ENCODE data around the gene TPRN.
A peak's percentile ranks its signal among the peaks of the same experiment; 100 is the strongest.

Gene TPRN

DNA sequence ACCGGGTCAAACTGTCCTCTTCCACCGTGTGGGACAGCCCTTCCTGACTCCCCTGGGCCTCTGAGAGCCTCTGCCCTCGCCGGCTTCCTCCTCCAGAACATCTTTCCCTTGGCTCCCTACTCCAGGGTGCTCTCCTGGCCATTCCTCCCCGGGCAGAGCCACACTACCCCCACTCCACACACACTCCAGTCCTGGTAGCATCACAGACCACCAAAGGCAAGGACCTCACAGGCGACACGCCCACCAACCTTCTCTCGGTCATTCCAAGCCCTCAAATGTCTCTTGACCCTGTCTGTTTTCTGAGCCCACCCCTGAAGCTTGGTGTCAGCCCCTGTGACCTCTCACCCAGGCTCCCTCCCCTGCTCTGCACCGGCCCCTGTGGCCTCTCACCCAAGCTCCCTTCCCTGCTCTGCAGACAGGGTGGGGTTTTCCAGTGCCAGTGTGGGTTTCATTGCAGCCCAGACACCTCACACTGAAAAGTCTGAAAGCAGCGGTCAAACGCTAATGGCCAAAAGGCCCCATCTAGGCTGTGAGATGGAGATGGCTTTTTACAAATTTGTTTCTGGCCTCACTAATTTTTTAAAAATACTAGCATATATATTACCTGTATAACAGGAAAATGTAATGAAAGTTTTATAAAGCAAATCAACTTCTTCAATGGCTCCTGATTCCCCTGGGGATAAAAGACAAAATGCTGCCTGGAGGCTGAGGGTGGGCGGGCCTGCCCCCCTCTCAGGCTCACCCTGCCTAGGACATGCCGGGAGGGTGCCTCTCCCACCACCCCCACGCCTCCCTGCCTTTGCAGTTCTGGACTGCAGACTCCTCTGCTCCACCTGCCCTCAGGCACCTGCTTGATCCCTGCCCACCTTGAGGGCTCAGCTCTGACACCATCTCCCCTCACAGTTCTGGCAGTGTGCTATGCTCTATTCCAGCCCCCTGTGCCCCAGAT lies 41.2 kb downstream of the TPRN start:
- no peak for DNase-seq

- no peak for DNase-seq
These were observed 41.9 kb downstream of the TPRN start for GRCh38 chr9:137158625-137159024.

DNA sequence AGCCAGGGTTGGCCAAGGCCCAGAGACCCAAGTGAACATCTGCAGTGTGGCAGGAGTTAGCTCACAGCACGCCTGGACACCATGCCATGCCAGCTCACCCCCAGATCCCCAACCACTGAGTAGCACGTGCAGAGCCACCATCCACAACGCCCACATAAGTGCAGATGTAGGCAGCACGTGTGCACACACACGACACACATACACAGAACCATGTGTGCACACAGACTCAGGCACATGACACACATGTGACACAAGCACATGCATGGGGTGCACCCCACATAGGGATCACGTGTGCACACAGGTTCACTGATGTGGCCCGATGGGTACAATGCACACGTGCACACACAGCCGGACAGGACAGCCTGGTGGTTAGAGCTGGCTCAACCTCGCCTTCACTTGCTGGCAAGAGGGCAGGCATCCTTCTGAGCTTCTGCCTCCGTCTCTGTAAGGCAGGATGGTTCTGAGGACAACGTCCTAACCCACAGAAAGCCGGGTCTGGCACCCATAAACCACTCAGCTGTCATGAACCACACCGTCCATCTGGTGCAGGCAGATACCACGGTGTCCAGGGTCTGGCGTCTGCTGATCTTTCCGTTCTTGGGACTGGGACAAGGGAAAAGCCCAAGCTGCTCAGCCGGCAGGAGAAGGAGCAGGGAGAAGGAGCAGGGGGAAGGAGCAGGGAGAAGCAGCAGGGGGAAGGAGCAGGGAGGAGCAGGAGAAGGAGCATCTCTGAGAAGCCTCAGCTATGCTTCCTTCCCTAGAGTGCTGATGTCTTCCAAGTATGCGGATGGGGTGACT lies 42.7 kb downstream of the TPRN start:
- no peak for DNase-seq

- peak; percentile 66 for DNase-seq
These were observed 43.8 kb downstream of the TPRN start for GRCh38 chr9:137156567-137157375.

GRCh38 chr9:137152844-137153405 lies 47.6 kb downstream of the TPRN start:
- DNase-seq = no peak

DNA sequence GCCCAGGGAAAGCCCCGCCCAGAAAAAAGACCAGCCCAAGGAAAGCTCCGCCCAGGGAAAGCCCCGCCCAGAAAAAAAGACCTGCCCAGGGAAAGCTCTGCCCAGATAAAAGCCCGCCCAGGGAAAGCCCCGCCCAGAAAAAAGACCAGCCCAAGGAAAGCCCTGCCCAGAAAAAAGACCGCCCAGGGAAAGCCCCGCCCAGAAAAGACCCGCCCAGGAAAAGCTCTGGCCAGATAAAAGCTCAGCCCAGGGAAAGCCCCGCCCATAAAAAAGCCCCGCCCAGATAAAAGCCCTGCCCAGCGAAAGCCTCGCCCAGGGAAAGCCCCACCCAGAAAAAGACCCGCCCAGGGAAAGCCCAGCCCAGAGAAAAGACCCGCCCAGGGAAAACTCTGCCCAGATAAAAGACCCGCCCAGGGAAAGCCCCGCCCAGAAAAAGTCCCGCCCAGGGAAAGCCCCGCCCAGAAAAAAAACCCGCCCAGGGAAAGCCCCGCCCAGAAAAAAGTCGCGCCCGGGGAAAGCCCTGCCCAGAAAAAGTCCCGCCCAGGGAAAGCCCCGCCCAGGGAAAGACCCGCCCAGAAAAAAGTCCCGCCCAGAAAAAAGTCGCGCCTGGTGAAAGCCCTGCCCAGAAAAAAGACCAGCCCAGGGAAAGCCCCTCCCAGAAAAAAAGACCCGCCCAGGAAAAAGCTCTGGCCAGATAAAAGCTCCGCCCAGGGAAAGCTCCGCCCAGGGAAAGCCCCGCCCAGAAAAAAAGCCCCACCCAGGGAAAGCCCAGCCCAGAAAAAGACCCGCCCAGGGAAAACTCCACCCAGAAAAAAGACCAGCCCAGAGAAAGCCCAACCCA lies 49.7 kb downstream of the TPRN start:
- DNase-seq = no peak

GRCh38 chr9:137149942-137150616 lies 50.5 kb downstream of the TPRN start:
- no peak for DNase-seq

DNA sequence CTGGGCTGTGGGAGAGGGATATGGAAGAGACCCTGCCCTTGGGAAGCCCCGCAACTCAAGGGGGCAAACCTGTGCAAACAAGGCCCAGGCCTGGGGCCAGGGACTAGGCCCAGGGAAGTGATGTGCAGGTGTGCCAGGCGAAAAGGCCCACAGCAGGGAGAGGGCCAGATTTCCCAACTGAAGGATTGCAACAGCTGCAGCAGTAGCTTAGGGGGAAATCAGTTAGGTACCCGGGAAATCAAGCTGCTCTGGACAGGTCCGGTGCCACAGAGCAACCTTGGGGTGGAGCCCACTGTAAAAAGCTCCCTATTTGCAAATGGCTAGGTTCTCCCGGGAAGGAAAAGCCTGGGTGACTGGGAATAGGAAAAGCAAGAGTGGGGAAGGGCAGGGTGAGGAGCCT lies 51.2 kb downstream of the TPRN start:
- no peak for DNase-seq

DNA sequence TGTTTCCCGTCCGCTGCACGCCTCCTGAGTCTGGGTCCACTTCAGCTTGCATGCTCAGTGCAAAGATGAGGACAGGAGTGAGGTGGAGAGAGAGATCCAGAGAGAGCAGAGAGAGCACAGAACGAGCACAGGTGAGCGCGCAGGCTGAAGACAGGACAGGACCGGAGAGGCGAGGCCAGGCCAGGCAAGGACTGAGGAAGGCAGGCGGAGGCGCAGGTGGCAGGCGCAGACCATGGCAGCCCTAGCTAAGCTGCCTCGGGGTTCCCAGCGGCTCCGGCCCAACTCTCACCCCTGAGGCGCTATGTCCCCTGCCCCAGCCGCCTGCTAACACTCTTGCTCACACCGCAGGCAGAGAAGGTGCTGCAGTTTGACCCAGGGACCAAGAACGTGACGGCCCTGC lies 51.9 kb downstream of the TPRN start:
- no peak for DNase-seq

DNA sequence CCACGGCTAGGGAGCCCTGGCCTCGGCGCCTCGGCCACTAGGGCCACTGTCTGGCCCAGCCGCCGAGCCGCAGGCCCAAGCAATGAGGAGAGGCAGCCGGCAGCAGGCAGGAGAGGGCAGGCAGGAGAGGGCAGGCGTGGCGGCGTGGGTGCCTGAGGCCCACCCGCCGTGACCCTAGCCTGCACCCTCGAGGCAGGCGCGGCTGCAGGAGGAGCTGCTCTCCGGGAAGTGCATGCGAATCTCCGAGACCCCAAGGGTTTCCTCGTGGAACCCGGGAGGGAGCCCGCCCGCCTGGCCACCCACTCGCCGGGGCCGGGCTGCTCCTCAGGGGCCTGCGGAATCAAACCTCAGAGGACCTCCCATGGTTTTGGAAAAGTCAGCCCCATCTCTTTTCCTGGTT lies 52.3 kb downstream of the TPRN start:
- DNase-seq = no peak

GRCh38 chr9:137147793-137148160 lies 52.8 kb downstream of the TPRN start:
- DNase-seq = no peak

GRCh38 chr9:137147091-137147792 lies 53.3 kb downstream of the TPRN start:
- no peak for DNase-seq

DNA sequence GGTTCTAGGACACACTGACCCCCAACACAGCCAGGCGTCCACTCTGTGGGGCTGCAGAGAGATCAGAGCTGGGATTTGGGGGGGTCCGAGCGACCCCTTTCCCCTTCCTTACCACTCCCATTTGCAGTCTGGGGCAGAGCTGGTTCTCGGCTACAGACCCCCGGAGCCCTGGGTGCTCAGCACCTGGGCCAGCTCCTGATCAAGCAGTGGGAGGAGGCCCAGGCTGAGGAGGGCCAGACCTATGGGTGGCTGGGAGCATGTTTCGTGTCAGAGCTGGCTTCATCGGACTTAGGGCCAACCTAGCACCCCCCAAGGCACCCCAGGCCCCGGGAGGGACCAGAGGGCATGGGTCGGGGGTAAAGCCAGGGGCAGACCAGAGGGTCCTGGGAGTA lies 54.0 kb downstream of the TPRN start:
- DNase-seq = no peak

DNA sequence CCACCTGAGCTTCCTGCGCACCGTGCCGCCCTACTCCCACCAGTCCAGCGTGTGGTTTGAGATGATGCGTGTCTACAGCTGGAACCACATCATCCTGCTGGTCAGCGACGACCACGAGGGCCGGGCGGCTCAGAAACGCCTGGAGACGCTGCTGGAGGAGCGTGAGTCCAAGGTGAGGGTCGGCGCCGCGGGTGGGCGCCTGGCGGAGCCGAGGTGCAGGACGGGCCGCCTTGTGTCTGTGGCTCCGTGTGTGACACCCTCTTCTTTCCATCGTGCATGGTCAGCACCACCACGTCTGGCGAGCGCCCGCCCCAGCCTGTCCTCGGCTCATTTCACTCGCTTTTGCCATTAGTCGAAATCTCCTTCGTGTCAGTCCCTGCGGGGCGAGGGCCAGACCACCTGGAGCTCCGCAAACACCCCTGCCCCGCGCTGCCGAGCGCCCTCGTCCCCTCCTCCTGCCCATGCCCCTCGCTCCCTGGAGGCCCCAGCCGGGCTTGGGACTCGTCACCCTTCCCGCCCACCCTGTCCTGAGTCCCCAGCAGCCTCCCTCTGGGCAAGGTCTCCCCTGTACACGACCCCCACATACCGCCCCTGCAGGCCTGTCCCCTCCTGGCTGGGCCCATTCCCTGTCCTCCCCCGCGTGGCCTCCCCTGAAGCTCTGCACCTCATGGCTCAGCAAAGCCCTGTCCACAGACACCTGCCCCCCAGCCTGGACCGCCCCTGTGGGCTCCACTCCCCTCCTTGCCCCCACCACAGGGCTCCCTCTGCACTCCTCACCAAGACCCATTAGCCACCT lies 54.6 kb downstream of the TPRN start:
- DNase-seq = no peak

DNA sequence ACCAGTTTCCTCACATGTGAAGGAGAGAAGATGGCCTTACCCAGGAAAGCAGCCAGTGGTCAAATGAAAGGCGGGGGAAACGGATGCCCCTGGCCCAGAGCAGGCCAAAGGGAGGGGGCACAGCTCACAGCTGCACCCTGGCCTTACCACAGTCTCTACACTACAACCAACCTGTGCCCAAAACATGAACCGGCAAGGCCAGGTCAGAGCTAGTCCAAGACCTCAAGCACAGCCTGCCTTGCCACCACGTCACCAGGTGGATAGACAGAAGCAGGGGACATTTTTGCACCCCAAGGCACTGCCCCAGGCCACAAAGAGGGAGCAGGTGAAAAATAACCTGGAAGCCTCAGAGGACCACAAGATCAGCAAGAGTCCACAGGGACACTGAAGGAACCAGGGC lies 57.1 kb downstream of the TPRN start:
- DNase-seq = no peak

DNA sequence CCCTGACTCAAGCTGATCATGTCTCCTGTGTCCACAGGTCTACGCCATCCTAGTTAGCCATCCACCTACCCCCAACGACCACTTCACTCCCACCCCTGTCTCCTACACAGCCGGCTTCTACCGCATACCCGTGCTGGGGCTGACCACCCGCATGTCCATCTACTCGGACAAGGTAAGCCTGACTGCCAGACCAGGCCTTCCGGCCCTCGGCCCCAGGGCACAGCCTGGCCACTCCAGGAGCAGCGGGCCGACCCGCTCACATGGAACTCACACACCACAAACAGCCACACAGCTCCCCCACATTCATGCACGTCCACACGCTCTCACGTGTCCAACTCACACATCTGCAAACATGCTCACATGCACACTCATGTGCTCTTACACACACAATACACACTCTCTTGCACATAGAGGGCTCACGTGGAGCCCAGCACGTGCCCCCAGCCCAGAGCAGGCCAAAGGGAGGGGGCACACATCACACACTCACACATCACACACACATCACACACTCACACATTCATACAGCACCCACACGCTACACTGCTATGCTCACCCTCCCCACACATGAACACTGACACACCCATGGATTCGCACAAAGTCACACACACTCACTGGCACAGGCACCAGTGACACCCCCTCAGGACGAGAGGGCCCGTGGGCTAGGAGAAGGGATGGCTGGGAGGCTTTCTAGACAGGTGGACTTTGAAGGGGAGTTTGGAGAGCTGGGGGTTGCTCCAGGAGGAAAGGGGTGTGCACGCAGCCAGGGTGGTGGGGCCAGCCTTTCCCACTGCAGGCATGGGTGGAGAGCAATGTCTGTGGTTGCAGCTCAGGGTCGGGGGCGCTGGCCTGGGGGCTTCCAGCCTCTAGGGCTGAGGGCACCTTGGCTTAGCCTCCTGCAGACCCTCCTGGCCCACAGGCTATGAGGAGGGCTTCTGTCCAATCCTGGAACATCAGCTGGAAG lies 58.3 kb downstream of the TPRN start:
- no peak for DNase-seq

Measured in activated CD8-positive, alpha-beta memory T cell treated with anti-CD3 and anti-CD28 coated beads, Interleukin-2, amount 50 U/mL, for 4 hours (primary cell).